Ovary (tissue), 9 donors: ENCODE measurements around the gene SINHCAF. TPM values are rescaled to one million over a fixed set of nuclear protein-coding genes. Genes with fewer than 3 reads are reported as not detected.

Source experiments
- DNase-seq, 5 donors: peaks; one replicate each; pipeline ENCODE4 v3.0.0-alpha.2; 2019 to 2020
- H3K27ac ChIP-seq, 2 donors: fragments of 200-600 bp; one replicate each; pipeline versions ENCODE4 v1.5.1 to v1.8.0; 2019 to 2022
- H3K27me3 ChIP-seq: fragments of 200-600 bp; one replicate; pipeline ENCODE4 v1.8.0; 2022
- H3K36me3 ChIP-seq: fragments of 200-600 bp; sonication (generic); one replicate; pipeline ENCODE4 v1.5.1; 2019
- H3K4me1 ChIP-seq: one replicate; pipeline ENCODE4 v1.8.1; 2013; ENCODE audit warnings: mild to moderate bottlenecking, moderate library complexity; ENCODE audit not compliant: insufficient read depth
- H3K4me3 ChIP-seq: fragments of 200-600 bp; sonication (generic); one replicate; pipeline ENCODE4 v1.5.1; 2017
- H3K9me3 ChIP-seq, 2 donors: fragments of 200-600 bp in 1 of 2; sonication (generic) in 1 of 2; one replicate each; pipeline versions ENCODE4 v1.5.1 to v1.8.1; 2013 to 2019; ENCODE audit warnings: mild to moderate bottlenecking in 1 of 2, moderate library complexity in 1 of 2
- CTCF ChIP-seq, 3 donors: fragments of 450-650 bp in 2 of 3; fragments of 200-600 bp in 1 of 3; IDR thresholded peaks; one replicate each; pipeline versions ENCODE4 v1.5.1 to v1.8.0; 2016 to 2022; ENCODE audit warnings: antibody characterized with exemption in 3 of 3, mild to moderate bottlenecking in 1 of 3
- EP300 ChIP-seq: sonication (generic); formaldehyde crosslinking; IDR thresholded peaks from one replicate; pipeline ENCODE4 v1.6.1; 2017; ENCODE audit warnings: antibody characterized with exemption
- POLR2A ChIP-seq: fragments of 450-650 bp; IDR thresholded peaks from one replicate; pipeline ENCODE4 v1.6.1; 2017; ENCODE audit warnings: antibody characterized with exemption, mild to moderate bottlenecking, moderate library complexity
- WGBS, 3 donors: extraction: QIAGEN DNeasy Blood & Tissue Kit in 1 of 3; methylation state at CpG; one replicate each; pipeline versions ENCODE4 v1.1.5 to v1.1.7; 2013 to 2017; 5-methylcytosine and 5-hydroxymethylcytosine counted together
- intact Hi-C, 4 donors: fragments of 100-400 bp; cut with DNase I; formaldehyde crosslinking; loops; one replicate each; pipeline versions ENCODE4 v1.11.0 to v1.15.1; 2022 to 2023
- polyA plus RNA-seq, 2 donors: library from polyadenylated mRNA; stranded (reverse); fragments of 200-250 nt in 1 of 2; fragments of 350-450 nt in 1 of 2; fragmentation: Illumina TruSeq in 1 of 2; extraction: RNeasy Lipid Tissue Mini Kit (QIAGEN cat#74804) in 1 of 2; gene quantifications; one replicate each; pipeline ENCODE4 v1.2.3, GENCODE V29; 2013 to 2014
- total RNA-seq, 7 donors: library from RNA; depleted of rRNA in 2 of 7; stranded (reverse); fragments of >200 nt in 2 of 7; fragmentation: NEBNext Ultra II Directional in 3 of 7; extraction: Animal tissue kit (Norgen Biotek cat#: 25700) in 3 of 7; gene quantifications; one replicate each; pipeline versions ENCODE4 v1.1.0 to v1.2.4, GENCODE V29; 2016 to 2023
- donor health status: DM: no; HTN: no; CAD: no; lungs with moderate emphysema.
- donor health status: DM: no; HTN: no; CAD: no.
- donor health status: Bipolar disorder and iron deficiency.
- donor health status: DM: yes; HTN: yes; CAD: no.
- donor health status: DM: no; HTN: no; CAD: no.
- donor health status: DM: yes; HTN: yes; CAD: no.

SINHCAF gene
- total and polyA plus RNA-seq, 9 donors, result 40.7 to 86.0 (median 59.0) TPM

- WGBS, 3 donors, result 71 to 79% (median 71%) methylated on average over 3 of the region's 3 CpGs
- no peak for DNase-seq
- intact Hi-C loops, result loop anchor here in 1 of 4 donors (10.0 kb wide), 1 partner anchor 395 kb away; no protein-coding TSS in a partner anchor
- Histone ChIP-seq H3K36me3 (no peaks in the 10 kb centered on the region), H3K27ac (no peak overlapping the region), H3K9me3 (no peaks in the 10 kb centered on the region), H3K4me3 (no peak overlapping the region), H3K27me3 (no peaks in the 10 kb centered on the region), H3K4me1 (no peaks in the 10 kb centered on the region)
- TF ChIP-seq EP300, result no peak
- no peak for TF ChIP-seq POLR2A
- no peak for TF ChIP-seq CTCF (IDR thresholded peaks at IDR 0.05)
Measured at GRCh38 chr12:31249356-31249755, 76.6 kb downstream of the SINHCAF start.

- intact Hi-C loops, result loop anchor here in 1 of 4 donors (10.0 kb wide), 1 partner anchor 394 kb away; no protein-coding TSS in a partner anchor
- Histone ChIP-seq H3K27ac (no peak overlapping the region), H3K4me3 (no peak overlapping the region), H3K36me3 (no peaks in the 10 kb centered on the region), H3K4me1 (no peaks in the 10 kb centered on the region), H3K27me3 (no peaks in the 10 kb centered on the region), H3K9me3 (no peaks in the 10 kb centered on the region)
- 95 to 99% (median 97%) methylated on average over 2 of the region's 2 CpGs for WGBS, 3 donors
- TF ChIP-seq EP300 (no peak), CTCF (IDR thresholded peaks at IDR 0.05) (no peak)
- DNase-seq, result no peak
Measured at GRCh38 chr12:31248815-31249214, 77.1 kb downstream of the SINHCAF start.

GRCh38 chr12:31248337-31248736 lies 77.6 kb downstream of the SINHCAF start:
- no peak for DNase-seq
- no peaks in the 10 kb centered on the region for H3K4me1 ChIP-seq
- TF ChIP-seq EP300, result no peak
- TF ChIP-seq POLR2A, result no peak
- TF ChIP-seq CTCF (IDR thresholded peaks at IDR 0.05), result no peak
- intact Hi-C loops, result loop anchor here in 1 of 4 donors (10.0 kb wide), 1 partner anchor 394 kb away; no protein-coding TSS in a partner anchor
- no peak overlapping the region for H3K27ac ChIP-seq
- no peaks in the 10 kb centered on the region for H3K27me3 ChIP-seq
- H3K9me3 ChIP-seq, result no peaks in the 10 kb centered on the region
- no peak overlapping the region for H3K4me3 ChIP-seq
- WGBS, 3 donors, result 79 to 94% (median 92%) methylated on average over 6 of the region's 6 CpGs
- no peaks in the 10 kb centered on the region for H3K36me3 ChIP-seq

- no peak for DNase-seq
- H3K27ac ChIP-seq, result no peak overlapping the region
- TF ChIP-seq CTCF (IDR thresholded peaks at IDR 0.05) (no peak), POLR2A (no peak), EP300 (no peak)
- no peaks in the 10 kb centered on the region for H3K9me3 ChIP-seq
- no peaks in the 10 kb centered on the region for H3K27me3 ChIP-seq
- no peak overlapping the region for H3K4me3 ChIP-seq
- 67 to 79% (median 68%) methylated on average over 10 of the region's 10 CpGs for WGBS, 3 donors
- H3K36me3 ChIP-seq, result no peaks in the 10 kb centered on the region
- no peaks in the 10 kb centered on the region for H3K4me1 ChIP-seq
- intact Hi-C loops, result loop anchor here in 1 of 4 donors (10.0 kb wide), 1 partner anchor 392 kb away; no protein-coding TSS in a partner anchor
Measured at GRCh38 chr12:31246470-31246850, 79.5 kb downstream of the SINHCAF start.
